Panc1 (cell line): Measurements from ENCODE around the gene ELL2. TPM values are rescaled to one million over a fixed set of nuclear protein-coding genes. Genes with fewer than 3 reads are reported as not detected.

Experiments used
- ATAC-seq: fragments of 200-7000 bp; cut with Tn5 transposase; 2 replicates; pipeline ENCODE4 v1.9.1; 2020; ENCODE audit warnings: mild to moderate bottlenecking, moderate library complexity
- BruUV-seq: library from RNA; stranded (reverse); fragments of 400-500 nt; replicated peaks from 2 replicates; lab custom pipeline; 2021; lab: Mats Ljungman, UMichigan
- CTCF ChIA-PET: fragments of 300-600 bp; sonication (Branson Sonifier 250); formaldehyde crosslinking; loops from one replicate; lab custom pipeline; 2022; ENCODE audit warnings: antibody characterized with exemption; lab: Charles Lee
- POLR2A ChIA-PET: fragments of 300-600 bp; sonication (Branson Sonifier 250); formaldehyde crosslinking; loops from one replicate; lab custom pipeline; 2022; ENCODE audit warnings: antibody characterized with exemption; lab: Charles Lee
- DNase-seq: peaks from one replicate; pipeline ENCODE4 v3.0.0-alpha.2; 2010; ENCODE audit warnings: low read depth, low spot score
- H3K27ac ChIP-seq: 2 replicates; pipeline ENCODE4 v1.5.1; 2011; ENCODE audit warnings: mild to moderate bottlenecking, low read length, inconsistent platforms
- H3K27me3 ChIP-seq: fragments of 200-500 bp; sonication (Bioruptor generic); 2 replicates; pipeline ENCODE4 v1.6.0; 2014; ENCODE audit warnings: low read length, inconsistent platforms; ENCODE audit not compliant: control insufficient read depth, insufficient read depth
- H3K36me3 ChIP-seq: fragments of 200-500 bp; sonication (Bioruptor generic); 2 replicates; pipeline ENCODE4 v1.5.1; 2014; ENCODE audit warnings: inconsistent platforms, mild to moderate bottlenecking, low read length, moderate library complexity; ENCODE audit not compliant: control insufficient read depth, insufficient read depth
- H3K4me1 ChIP-seq: 2 replicates; pipeline ENCODE4 v1.5.1; 2011; ENCODE audit warnings: inconsistent platforms, mild to moderate bottlenecking, low read length, moderate library complexity; ENCODE audit not compliant: control insufficient read depth, insufficient read depth
- H3K4me3 ChIP-seq, 2 experiments: 2 replicates each; pipeline ENCODE4 v1.5.1; 2011 to 2012; ENCODE audit warnings: low read depth in 2 of 2, low read length in 2 of 2, mild to moderate bottlenecking in 2 of 2, inconsistent platforms in 1 of 2, moderate library complexity in 1 of 2
- H3K9me3 ChIP-seq: fragments of 200-500 bp; sonication (Bioruptor generic); 2 replicates; pipeline ENCODE4 v1.5.1; 2014; ENCODE audit warnings: low read depth, mild to moderate bottlenecking, inconsistent platforms, low read length, moderate library complexity; ENCODE audit not compliant: control insufficient read depth, insufficient read depth
- POLR2AphosphoS5 ChIP-seq: IDR thresholded peaks from 2 replicates; pipeline ENCODE4 v1.6.1; 2012; ENCODE audit warnings: mild to moderate bottlenecking, low read depth, low read length, moderate library complexity
- SIN3A ChIP-seq: IDR thresholded peaks from 2 replicates; pipeline ENCODE4 v1.6.1; 2012; ENCODE audit warnings: low read depth, mild to moderate bottlenecking, low read length, moderate library complexity, borderline replicate concordance; ENCODE audit not compliant: insufficient read depth
- TCF7L2 ChIP-seq: IDR thresholded peaks from 2 replicates; pipeline ENCODE4 v1.6.1; 2011; ENCODE audit warnings: mild to moderate bottlenecking, low read depth, low read length, inconsistent platforms
- in situ Hi-C: cut with HindIII; loops from 2 replicates; pipeline ENCODE4 v1.10.0; 2016; ENCODE audit warnings: low sequenced_read_pairs, low pct_unique_long_range_greater_than_20kb
- intact Hi-C: fragments of 100-400 bp; cut with micrococcal nuclease; formaldehyde crosslinking; loops from one replicate; pipeline ENCODE4 v1.10.0; 2022; ENCODE audit not compliant: unreplicated experiment
- total RNA-seq: library from RNA; stranded (reverse); gene quantifications from one replicate; pipeline ENCODE4 v1.2.1, GENCODE V29; 2021; ENCODE audit not compliant: unreplicated experiment
- TF ChIP-seq, protein P1 (sequence below): fragments of 450-650 bp; IDR thresholded peaks from 2 replicates; pipeline ENCODE4 v1.5.1; 2017; ENCODE audit warnings: mild to moderate bottlenecking
- TF ChIP-seq, protein P2 (sequence below), 2 experiments: IDR thresholded peaks; 2 replicates each; pipeline ENCODE4 v1.6.1; 2011 to 2012; ENCODE audit warnings: low read depth in 2 of 2, control low read depth in 1 of 2, low read length in 1 of 2, mild to moderate bottlenecking in 1 of 2, moderate library complexity in 1 of 2; ENCODE audit not compliant: insufficient read depth in 1 of 2

The ELL2 gene
- total RNA-seq, 1 experiment from 2014 or later, result 68.5 TPM

DNA sequence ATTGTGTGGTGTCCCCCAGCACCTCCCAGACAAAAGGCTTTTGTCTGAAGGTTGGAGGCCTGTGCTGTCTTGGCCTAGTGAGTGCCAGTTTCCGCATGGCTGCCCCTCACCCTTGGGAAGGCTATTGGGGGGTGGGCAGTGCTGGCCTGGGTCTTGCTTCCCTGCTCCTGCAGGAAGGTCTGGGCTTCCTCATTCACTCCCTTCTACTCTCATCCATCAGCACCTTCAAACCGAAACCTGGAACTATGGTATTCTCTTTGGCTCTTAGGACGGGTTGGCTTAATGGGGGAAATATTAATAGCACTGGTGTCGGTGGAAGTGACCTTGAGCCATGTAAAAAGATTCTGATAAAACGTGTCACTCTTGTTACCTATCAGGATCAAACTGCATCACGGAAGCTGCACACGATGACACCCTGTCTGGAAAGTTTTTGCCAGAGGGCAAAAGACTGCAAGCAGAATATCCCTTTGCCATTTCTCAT is 105.1 kb downstream of the ELL2 start:
- TF ChIP-seq, protein P1, sequence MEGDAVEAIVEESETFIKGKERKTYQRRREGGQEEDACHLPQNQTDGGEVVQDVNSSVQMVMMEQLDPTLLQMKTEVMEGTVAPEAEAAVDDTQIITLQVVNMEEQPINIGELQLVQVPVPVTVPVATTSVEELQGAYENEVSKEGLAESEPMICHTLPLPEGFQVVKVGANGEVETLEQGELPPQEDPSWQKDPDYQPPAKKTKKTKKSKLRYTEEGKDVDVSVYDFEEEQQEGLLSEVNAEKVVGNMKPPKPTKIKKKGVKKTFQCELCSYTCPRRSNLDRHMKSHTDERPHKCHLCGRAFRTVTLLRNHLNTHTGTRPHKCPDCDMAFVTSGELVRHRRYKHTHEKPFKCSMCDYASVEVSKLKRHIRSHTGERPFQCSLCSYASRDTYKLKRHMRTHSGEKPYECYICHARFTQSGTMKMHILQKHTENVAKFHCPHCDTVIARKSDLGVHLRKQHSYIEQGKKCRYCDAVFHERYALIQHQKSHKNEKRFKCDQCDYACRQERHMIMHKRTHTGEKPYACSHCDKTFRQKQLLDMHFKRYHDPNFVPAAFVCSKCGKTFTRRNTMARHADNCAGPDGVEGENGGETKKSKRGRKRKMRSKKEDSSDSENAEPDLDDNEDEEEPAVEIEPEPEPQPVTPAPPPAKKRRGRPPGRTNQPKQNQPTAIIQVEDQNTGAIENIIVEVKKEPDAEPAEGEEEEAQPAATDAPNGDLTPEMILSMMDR, result no peak
- no peak for TF ChIP-seq POLR2AphosphoS5
- TF ChIP-seq TCF7L2, result no peak
- no peaks in the 10 kb centered on the region for H3K36me3 ChIP-seq
- H3K27me3 ChIP-seq, result no peaks in the 10 kb centered on the region
- CTCF ChIA-PET, result no interaction called here
- ATAC-seq (no peak), DNase-seq (no peak)
- no peak overlapping the region for H3K27ac ChIP-seq
- in situ Hi-C loops (no loop called here), intact Hi-C loops (no loop called here)
- no peaks in the 10 kb centered on the region for H3K9me3 ChIP-seq
- BruUV-seq, result no TSS peak
- peaks cover 6% of the 10 kb centered on the region; the same call in 1 of the 2 replicates for H3K4me1 ChIP-seq
- H3K4me3 ChIP-seq, result no peak overlapping the region
- POLR2A ChIA-PET, result no interaction called here

DNA sequence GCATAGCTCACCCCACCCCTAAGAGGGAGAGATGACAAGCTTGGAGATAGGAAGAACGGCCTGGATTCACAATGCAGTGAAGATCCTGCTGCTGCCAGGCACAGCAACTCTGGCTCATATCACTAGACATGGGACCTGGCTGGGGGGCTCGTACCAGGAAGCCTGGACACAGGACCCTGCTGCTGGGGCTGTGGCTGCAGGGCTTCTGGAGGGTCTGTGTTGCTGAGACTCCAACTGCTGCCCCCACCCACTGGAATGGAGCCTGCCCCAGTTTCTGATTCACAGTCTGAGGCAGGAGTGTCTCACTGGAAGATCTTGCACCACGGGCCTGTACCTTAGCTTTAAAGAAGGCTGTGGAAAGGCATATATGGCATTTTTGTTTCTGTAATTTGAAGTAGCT is 108.2 kb downstream of the ELL2 start:
- ChIA-PET CTCF (no interaction called here), POLR2A (no interaction called here)
- BruUV-seq, result no TSS peak
- H3K4me3 ChIP-seq, result no peak overlapping the region
- TF ChIP-seq POLR2AphosphoS5, result no peak
- TF ChIP-seq TCF7L2, result no peak
- TF ChIP-seq, protein P2, sequence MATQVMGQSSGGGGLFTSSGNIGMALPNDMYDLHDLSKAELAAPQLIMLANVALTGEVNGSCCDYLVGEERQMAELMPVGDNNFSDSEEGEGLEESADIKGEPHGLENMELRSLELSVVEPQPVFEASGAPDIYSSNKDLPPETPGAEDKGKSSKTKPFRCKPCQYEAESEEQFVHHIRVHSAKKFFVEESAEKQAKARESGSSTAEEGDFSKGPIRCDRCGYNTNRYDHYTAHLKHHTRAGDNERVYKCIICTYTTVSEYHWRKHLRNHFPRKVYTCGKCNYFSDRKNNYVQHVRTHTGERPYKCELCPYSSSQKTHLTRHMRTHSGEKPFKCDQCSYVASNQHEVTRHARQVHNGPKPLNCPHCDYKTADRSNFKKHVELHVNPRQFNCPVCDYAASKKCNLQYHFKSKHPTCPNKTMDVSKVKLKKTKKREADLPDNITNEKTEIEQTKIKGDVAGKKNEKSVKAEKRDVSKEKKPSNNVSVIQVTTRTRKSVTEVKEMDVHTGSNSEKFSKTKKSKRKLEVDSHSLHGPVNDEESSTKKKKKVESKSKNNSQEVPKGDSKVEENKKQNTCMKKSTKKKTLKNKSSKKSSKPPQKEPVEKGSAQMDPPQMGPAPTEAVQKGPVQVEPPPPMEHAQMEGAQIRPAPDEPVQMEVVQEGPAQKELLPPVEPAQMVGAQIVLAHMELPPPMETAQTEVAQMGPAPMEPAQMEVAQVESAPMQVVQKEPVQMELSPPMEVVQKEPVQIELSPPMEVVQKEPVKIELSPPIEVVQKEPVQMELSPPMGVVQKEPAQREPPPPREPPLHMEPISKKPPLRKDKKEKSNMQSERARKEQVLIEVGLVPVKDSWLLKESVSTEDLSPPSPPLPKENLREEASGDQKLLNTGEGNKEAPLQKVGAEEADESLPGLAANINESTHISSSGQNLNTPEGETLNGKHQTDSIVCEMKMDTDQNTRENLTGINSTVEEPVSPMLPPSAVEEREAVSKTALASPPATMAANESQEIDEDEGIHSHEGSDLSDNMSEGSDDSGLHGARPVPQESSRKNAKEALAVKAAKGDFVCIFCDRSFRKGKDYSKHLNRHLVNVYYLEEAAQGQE (IDR thresholded peaks at IDR 0.05; ENCODE audit: insufficient read depth in 1 of 2, low read depth in 2 of 2, low read length in 1 of 2), result no peak
- TF ChIP-seq, protein P1, result no peak
- TF ChIP-seq SIN3A, result no peak
- DNase-seq (no peak), ATAC-seq (no peak)
- intact Hi-C loops, result no loop called here
- no peaks in the 10 kb centered on the region for H3K4me1 ChIP-seq
- H3K9me3 ChIP-seq, result no peaks in the 10 kb centered on the region
- in situ Hi-C loops, result no loop called here
- no peaks in the 10 kb centered on the region for H3K27me3 ChIP-seq
- H3K27ac ChIP-seq, result no peak overlapping the region
- H3K36me3 ChIP-seq, result no peaks in the 10 kb centered on the region
